CD4-positive, CD25-positive, alpha-beta regulatory T cell (primary cell): Measurements from ENCODE around the gene ZNF823. TPM values are rescaled to one million over a fixed set of nuclear protein-coding genes. Genes with fewer than 3 reads are reported as not detected.
A peak's percentile ranks its signal among the peaks of the same experiment; 100 is the strongest.
"Not testable (repeated sequence)": the region's sequence is repeated elsewhere in the genome, so short reads cannot be mapped to it uniquely, and the experiment has no call there.

Experiments used
- ATAC-seq, 2 donors: fragments of 150-1000 bp; cut with Tn5 transposase; one replicate each; pipeline ENCODE4 v1.10.0; 2021; ENCODE audit warnings: low read depth in 2 of 2, moderate number of reproducible peaks in 2 of 2, moderate library complexity in 1 of 2
- DNase-seq, 3 donors: peaks; one replicate each; pipeline versions ENCODE4 v3.0.0 to v3.0.0-alpha.2; 2012 to 2022; ENCODE audit warnings: mixed read lengths in 1 of 3
- H3K27ac ChIP-seq: one replicate; pipeline ENCODE4 v1.7.0; 2013; ENCODE audit warnings: mild to moderate bottlenecking, low read length; ENCODE audit not compliant: insufficient read depth, poor library complexity, severe bottlenecking
- H3K27me3 ChIP-seq: one replicate; pipeline ENCODE4 v1.7.0; 2013; ENCODE audit warnings: low read length; ENCODE audit not compliant: control insufficient read depth, insufficient read depth
- H3K36me3 ChIP-seq: one replicate; pipeline ENCODE4 v1.7.0; 2013; ENCODE audit warnings: mild to moderate bottlenecking, low read length, moderate library complexity; ENCODE audit not compliant: control insufficient read depth, insufficient read depth
- H3K4me1 ChIP-seq: 2 replicates; pipeline ENCODE4 v1.7.0; 2013; ENCODE audit warnings: mild to moderate bottlenecking, low read length; ENCODE audit not compliant: insufficient read depth, control insufficient read depth, poor library complexity, severe bottlenecking
- H3K4me3 ChIP-seq: one replicate; pipeline ENCODE4 v1.7.0; 2013; ENCODE audit warnings: low read depth, mild to moderate bottlenecking, low read length, moderate library complexity
- H3K9me3 ChIP-seq, 2 experiments: 1 replicate in 1 of 2; 2 replicates in 1 of 2; pipeline ENCODE4 v1.7.0; 2013; ENCODE audit warnings: low read length in 2 of 2, mild to moderate bottlenecking in 1 of 2, moderate library complexity in 1 of 2; ENCODE audit not compliant: control insufficient read depth in 2 of 2
- H3K27ac Mint-ChIP-seq, 3 donors: one replicate each; pipeline ENCODE4 v1.8.0; 2020 to 2022; ENCODE audit warnings: mild to moderate bottlenecking in 3 of 3, mixed read lengths in 3 of 3, moderate library complexity in 2 of 3
- H3K27me3 Mint-ChIP-seq: one replicate; pipeline ENCODE4 v1.8.0; 2022; ENCODE audit warnings: mild to moderate bottlenecking, mixed read lengths
- H3K36me3 Mint-ChIP-seq: one replicate; pipeline ENCODE4 v1.8.0; 2020; ENCODE audit warnings: mixed read lengths
- H3K4me1 Mint-ChIP-seq, 4 donors: one replicate each; pipeline ENCODE4 v1.8.0; 2020 to 2022; ENCODE audit warnings: mixed read lengths in 4 of 4, mild to moderate bottlenecking in 1 of 4
- H3K4me3 Mint-ChIP-seq, 4 donors: one replicate each; pipeline ENCODE4 v1.8.0; 2020 to 2022; ENCODE audit warnings: mild to moderate bottlenecking in 4 of 4, mixed read lengths in 4 of 4, moderate library complexity in 3 of 4
- H3K9me3 Mint-ChIP-seq, 7 donors: one replicate each; pipeline ENCODE4 v1.8.0; 2020 to 2022; ENCODE audit warnings: mixed read lengths in 7 of 7, mild to moderate bottlenecking in 3 of 7, moderate library complexity in 2 of 7
- polyA plus RNA-seq, 4 donors: library from polyadenylated mRNA; unstranded; fragments of 300-500 nt; fragmentation: Illumina TruSeq; gene quantifications; one replicate each; pipeline ENCODE4 v1.2.3, GENCODE V29; 2021
- total RNA-seq: library from RNA; stranded (reverse); gene quantifications from one replicate; pipeline ENCODE4 v1.2.3, GENCODE V29; 2022

Gene ZNF823
- total and polyA plus RNA-seq, 5 donors from 2014 or later = 1.6 to 4.8 (median 3.2) TPM

DNA sequence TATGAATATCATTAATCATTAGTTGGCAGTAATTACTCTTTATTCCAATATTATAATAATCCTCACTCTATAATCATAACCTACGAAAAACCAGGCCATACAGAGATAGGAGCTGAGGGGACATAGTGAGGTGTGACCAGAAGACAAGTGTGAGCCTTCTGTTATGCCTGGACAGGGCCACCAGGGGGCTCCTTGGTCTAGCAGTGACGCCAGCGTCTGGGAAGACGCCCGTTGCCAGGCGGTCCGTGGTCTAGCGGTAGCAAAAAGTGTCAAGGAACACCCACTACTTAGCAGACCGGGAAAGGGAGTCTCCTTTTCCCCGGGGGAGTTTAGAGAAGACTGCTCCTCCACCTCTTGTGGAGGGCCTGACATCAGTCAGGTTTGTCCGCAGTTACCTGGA, 32.8 kb upstream of the ZNF823 start:
- H3K27ac Mint-ChIP-seq, H3K27ac ChIP-seq, H3K4me3 ChIP-seq, H3K27me3 Mint-ChIP-seq, ATAC-seq, H3K27me3 ChIP-seq, H3K4me3 Mint-ChIP-seq, H3K36me3 ChIP-seq, DNase-seq: not testable (repeated sequence)
- peaks cover 48 to 62% of the 10 kb centered on the region in 2 experiments for H3K9me3 ChIP-seq
- peaks cover 0 to 70% (median 29%) of the 10 kb centered on the region in 7 donors for H3K9me3 Mint-ChIP-seq
- H3K4me1 Mint-ChIP-seq = peaks cover 10 to 27% (median 21%) of the 10 kb centered on the region in 4 donors
- H3K36me3 Mint-ChIP-seq = peaks cover 52% of the 10 kb centered on the region
- peaks cover 17% of the 10 kb centered on the region for H3K4me1 ChIP-seq

- no peaks in the 10 kb centered on the region for H3K27me3 ChIP-seq
- Mint-ChIP-seq H3K27ac (peak overlapping the region in 1 of 3 donors; percentile 44), H3K4me1 (peaks cover 10 to 28% (median 22%) of the 10 kb centered on the region in 4 donors), H3K36me3 (peaks cover 43% of the 10 kb centered on the region), H3K4me3 (peak overlapping the region in 1 of 4 donors; percentile 14), H3K9me3 (peaks cover 0 to 56% (median 20%) of the 10 kb centered on the region in 7 donors), H3K27me3 (no peaks in the 10 kb centered on the region)
- ATAC-seq = no peak
- no peak for DNase-seq
- no peaks in the 10 kb centered on the region for H3K36me3 ChIP-seq
- H3K4me3 ChIP-seq = no peak overlapping the region
- no peak overlapping the region for H3K27ac ChIP-seq
- peaks cover 21% of the 10 kb centered on the region for H3K4me1 ChIP-seq
- H3K9me3 ChIP-seq = peaks cover 38 to 47% of the 10 kb centered on the region in 2 experiments
These were observed 31.2 kb upstream of the ZNF823 start for GRCh38 chr19:11769995-11770394.

- Mint-ChIP-seq H3K27me3 (peaks cover 7% of the 10 kb centered on the region), H3K36me3 (peaks cover 27% of the 10 kb centered on the region), H3K4me3 (peak overlapping the region; percentile 95 to 98 (median 97)), H3K27ac (peak overlapping the region; percentile 78 to 96 (median 92)), H3K4me1 (peaks cover 8 to 28% (median 16%) of the 10 kb centered on the region in 4 donors), H3K9me3 (peaks cover 4 to 40% (median 13%) of the 10 kb centered on the region in 7 donors)
- Histone ChIP-seq H3K27me3 (peaks cover 4% of the 10 kb centered on the region), H3K27ac (peak overlapping the region; percentile 68), H3K36me3 (no peaks in the 10 kb centered on the region), H3K4me1 (peaks cover 21% of the 10 kb centered on the region), H3K9me3 (peaks cover 19 to 25% of the 10 kb centered on the region in 2 experiments), H3K4me3 (peak overlapping the region; percentile 60)
- ATAC-seq = no peak
- DNase-seq = peak in 2 of 3 donors; percentile 9 to 31
These were observed 28.9 kb upstream of the ZNF823 start for GRCh38 chr19:11767633-11768133.

DNA sequence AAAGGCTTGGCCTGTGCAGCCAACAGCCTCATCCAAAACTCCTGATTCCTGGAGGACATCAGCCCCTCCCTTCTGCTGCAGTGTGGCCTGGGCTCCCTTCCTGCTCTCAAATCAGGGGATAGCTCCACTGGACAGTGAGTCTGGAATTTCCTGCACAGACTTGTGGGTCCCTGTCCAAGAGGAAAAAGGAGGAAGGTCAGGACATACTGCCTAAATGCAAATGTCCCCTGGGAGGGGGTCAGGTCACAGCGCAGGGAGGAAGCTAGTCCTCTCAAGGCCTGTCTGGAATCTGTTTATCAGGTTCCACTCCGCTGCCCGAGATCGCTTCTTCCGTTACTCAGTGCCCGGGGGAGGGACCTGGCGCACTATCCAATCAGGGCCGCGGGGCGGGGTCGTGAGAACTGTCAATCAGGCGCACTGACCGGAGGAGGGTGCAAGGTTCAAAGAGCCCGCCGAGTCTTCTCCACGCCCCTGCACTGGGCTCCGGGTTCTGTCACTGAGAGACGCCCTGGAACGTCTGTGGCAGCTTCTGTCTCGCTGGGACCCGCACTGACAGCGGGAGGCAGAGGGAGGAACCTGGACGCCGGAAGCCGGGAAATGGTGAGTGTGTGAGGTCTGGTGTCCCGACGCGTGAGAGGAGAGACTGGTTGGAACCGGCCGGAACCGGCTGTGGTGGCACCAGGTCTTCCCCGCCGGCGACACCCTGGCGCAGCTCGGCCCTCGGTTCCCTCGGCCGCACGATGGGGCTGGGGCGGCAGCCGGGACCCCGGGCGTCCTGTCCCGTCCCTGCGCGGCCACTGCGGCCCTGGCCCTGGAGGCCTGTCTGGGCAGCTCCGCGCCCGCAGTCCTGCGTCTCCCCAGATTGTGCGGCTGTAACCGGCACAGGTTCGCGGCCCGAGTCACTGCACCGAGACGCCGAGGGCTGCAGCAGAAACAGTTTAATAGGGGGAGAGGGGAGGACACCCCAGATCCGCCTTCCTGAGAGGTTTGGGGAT, 28.1 kb upstream of the ZNF823 start, which contains the start of gene ZNF441:
TSS of gene ZNF441 (plus strand) at position 404 of the 995 bp plus-strand sequence. CDS start at position 598, 194 bp downstream.
- DNase-seq = peak; percentile 72 to 95 (median 85)
- ATAC-seq = peak; percentile 93 to 96
- Histone ChIP-seq H3K27ac (peak within 1 kb of the TSS; percentile 68), H3K4me1 (peaks cover 21% of the 10 kb centered on the region), H3K36me3 (no peaks in the 10 kb centered on the region), H3K27me3 (peaks cover 4% of the 10 kb centered on the region), H3K4me3 (peak within 1 kb of the TSS; percentile 81), H3K9me3 (peaks cover 17% of the 10 kb centered on the region in 2 experiments)
- peaks cover 22% of the 10 kb centered on the region for H3K36me3 Mint-ChIP-seq
- H3K27ac Mint-ChIP-seq = peak within 1 kb of the TSS; percentile 92 to 96 (median 96)
- peak within 1 kb of the TSS; percentile 96 to 98 (median 97) for H3K4me3 Mint-ChIP-seq
- peaks cover 8 to 28% (median 16%) of the 10 kb centered on the region in 4 donors for H3K4me1 Mint-ChIP-seq
- peaks cover 7% of the 10 kb centered on the region for H3K27me3 Mint-ChIP-seq
- peaks cover 4 to 34% (median 13%) of the 10 kb centered on the region in 7 donors for H3K9me3 Mint-ChIP-seq

GRCh38 chr19:11763611-11764010, 24.9 kb upstream of the ZNF823 start:
- Histone ChIP-seq H3K9me3 (no peaks in the 10 kb centered on the region), H3K4me3 (no peak overlapping the region), H3K4me1 (peaks cover 20% of the 10 kb centered on the region), H3K27ac (no peak overlapping the region), H3K36me3 (no peaks in the 10 kb centered on the region), H3K27me3 (peaks cover 4% of the 10 kb centered on the region)
- Mint-ChIP-seq H3K9me3 (peaks cover 2 to 18% (median 4%) of the 10 kb centered on the region in 7 donors), H3K4me1 (peaks cover 3 to 20% (median 11%) of the 10 kb centered on the region in 4 donors), H3K4me3 (peak overlapping the region in 1 of 4 donors; percentile 43), H3K27me3 (peaks cover 11% of the 10 kb centered on the region), H3K36me3 (peaks cover under 1% of the 10 kb centered on the region), H3K27ac (no peak overlapping the region)
- DNase-seq = no peak
- no peak for ATAC-seq

- Mint-ChIP-seq H3K9me3 (peaks cover 2 to 18% (median 4%) of the 10 kb centered on the region in 7 donors), H3K36me3 (no peaks in the 10 kb centered on the region), H3K4me3 (no peak overlapping the region), H3K27me3 (peaks cover 11% of the 10 kb centered on the region), H3K4me1 (peaks cover 2 to 15% (median 9%) of the 10 kb centered on the region in 4 donors), H3K27ac (no peak overlapping the region)
- no peak overlapping the region for H3K27ac ChIP-seq
- no peaks in the 10 kb centered on the region for H3K36me3 ChIP-seq
- ATAC-seq (no peak), DNase-seq (no peak)
- H3K4me1 ChIP-seq = peaks cover 15% of the 10 kb centered on the region
- H3K4me3 ChIP-seq = no peak overlapping the region
- H3K27me3 ChIP-seq = peaks cover 4% of the 10 kb centered on the region
- H3K9me3 ChIP-seq = peaks cover 0 to under 1% of the 10 kb centered on the region in 2 experiments
These were observed 24.4 kb upstream of the ZNF823 start for GRCh38 chr19:11763117-11763516.

DNA sequence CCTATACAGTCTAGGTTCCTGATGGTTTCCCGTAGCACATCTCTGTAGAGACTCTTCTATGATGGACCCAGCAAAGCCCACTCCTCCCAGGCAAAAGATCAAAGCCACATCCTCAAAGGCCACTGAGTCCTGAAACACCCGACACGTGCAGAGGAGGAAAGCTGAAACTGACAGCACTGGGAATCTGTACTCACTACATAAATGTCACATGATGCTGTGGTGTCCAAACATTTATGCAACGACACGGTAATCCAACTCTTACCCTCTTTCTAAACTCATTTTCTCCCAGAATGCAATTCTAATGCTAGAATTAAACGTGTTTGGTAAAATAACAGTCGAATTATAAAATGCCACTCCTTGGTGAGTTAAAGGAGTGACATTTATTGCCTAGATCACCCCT, 21.1 kb upstream of the ZNF823 start:
- ATAC-seq (no peak), DNase-seq (no peak)
- Histone ChIP-seq H3K4me3 (no peak overlapping the region), H3K27me3 (peaks cover 4% of the 10 kb centered on the region), H3K36me3 (no peaks in the 10 kb centered on the region), H3K9me3 (peaks cover 15 to 29% of the 10 kb centered on the region in 2 experiments), H3K4me1 (no peaks in the 10 kb centered on the region), H3K27ac (no peak overlapping the region)
- Mint-ChIP-seq H3K4me1 (no peaks in the 10 kb centered on the region), H3K9me3 (peaks cover 4 to 30% (median 20%) of the 10 kb centered on the region in 7 donors), H3K27ac (no peak overlapping the region), H3K27me3 (peaks cover 11% of the 10 kb centered on the region), H3K4me3 (no peak overlapping the region), H3K36me3 (no peaks in the 10 kb centered on the region)
